Lung microvascular endothelial cell (primary cell): ENCODE results near the gene CD5L. TPM values are rescaled to one million over a fixed set of nuclear protein-coding genes. Genes with fewer than 3 reads are reported as not detected.

Source experiments
- DNase-seq, 2 donors: peaks; one replicate each; pipeline versions ENCODE4 v3.0.0 to v3.0.0-alpha.2; 2010; ENCODE audit warnings: low read depth in 2 of 2
- total RNA-seq: library from RNA; depleted of rRNA; stranded (reverse); fragments of >200 nt; gene quantifications from 2 replicates; pipeline ENCODE4 v1.2.1, GENCODE V29; 2014

Gene CD5L
- not detected in 2 replicates for total RNA-seq

GRCh38 chr1:157841708-157842107, at the start of gene CD5L:
Gene CD5L, minus strand, starts transcription at chr1:157841808. Its CDS starts 107 bp downstream, at chr1:157841701.
- no peak for DNase-seq

- no peak for DNase-seq
Observed at GRCh38 chr1:157882580-157882979, 41.0 kb upstream of the CD5L start.

DNA sequence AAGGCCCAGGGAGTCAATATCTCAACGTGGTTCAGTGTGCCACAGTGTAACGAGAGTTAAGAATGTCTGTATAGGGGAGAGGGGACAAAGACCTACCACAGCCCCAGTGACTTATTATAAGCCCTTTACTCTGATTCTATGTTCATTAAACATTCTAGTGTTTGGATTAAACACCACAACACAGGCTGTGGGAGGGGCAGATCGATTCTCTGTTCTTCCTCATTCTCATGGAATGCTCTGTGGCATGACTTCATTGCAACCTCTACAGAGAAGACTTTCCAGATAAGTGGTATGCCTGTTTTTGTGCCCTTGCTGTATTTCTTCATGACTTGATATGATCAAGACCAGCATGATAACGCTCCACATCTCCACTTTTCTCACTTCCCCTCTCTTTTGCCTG, 39.0 kb upstream of the CD5L start:
- no peak for DNase-seq

GRCh38 chr1:157878059-157878458, 36.5 kb upstream of the CD5L start:
- DNase-seq: peak; percentile 52 to 65

- no peak for DNase-seq
Observed at GRCh38 chr1:157870490-157870889, 28.9 kb upstream of the CD5L start.

DNA sequence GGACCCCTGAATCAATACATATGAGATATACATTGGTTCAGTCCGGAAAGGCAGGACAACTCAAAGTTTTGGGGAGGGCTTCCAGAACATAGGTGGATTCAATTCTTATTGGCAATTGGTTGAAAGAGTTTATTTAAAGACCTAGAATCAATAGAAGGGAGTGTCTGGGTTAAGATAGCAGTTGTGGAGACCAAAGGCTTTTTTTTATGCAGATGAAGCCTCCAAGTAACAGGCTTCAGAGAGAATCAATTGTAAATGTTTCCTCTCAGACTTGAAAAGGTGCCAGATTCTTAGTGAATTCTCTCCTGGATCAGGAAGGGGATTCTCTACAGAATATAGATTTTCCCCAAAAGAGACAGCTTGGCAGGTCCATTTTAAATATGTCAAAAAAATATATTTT, 27.0 kb upstream of the CD5L start:
- no peak for DNase-seq

GRCh38 chr1:157862114-157863070, 20.8 kb upstream of the CD5L start:
- DNase-seq: no peak

GRCh38 chr1:157856538-157856937, 14.9 kb upstream of the CD5L start:
- DNase-seq: no peak

DNA sequence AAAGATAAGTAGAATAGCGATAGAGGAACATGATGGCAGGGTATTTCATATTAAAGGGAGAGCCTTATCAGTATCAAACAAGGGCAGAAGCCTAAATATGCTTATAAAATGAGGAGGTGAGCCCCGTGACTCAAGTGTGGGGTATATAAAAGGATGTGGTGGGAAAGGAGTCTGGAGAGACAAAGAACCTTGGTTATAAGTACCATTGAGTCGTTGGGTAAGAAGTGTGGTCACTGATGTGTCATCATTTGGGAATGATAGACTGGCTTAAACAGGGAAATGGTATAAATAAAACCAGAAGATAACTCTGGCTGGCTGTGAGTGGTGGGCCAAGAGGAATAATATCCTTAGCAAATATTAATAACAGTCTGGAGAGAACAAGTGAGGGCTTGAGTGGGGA, 10.9 kb upstream of the CD5L start:
- no peak for DNase-seq

GRCh38 chr1:157849229-157849875, 7.7 kb upstream of the CD5L start:
- no peak for DNase-seq

DNA sequence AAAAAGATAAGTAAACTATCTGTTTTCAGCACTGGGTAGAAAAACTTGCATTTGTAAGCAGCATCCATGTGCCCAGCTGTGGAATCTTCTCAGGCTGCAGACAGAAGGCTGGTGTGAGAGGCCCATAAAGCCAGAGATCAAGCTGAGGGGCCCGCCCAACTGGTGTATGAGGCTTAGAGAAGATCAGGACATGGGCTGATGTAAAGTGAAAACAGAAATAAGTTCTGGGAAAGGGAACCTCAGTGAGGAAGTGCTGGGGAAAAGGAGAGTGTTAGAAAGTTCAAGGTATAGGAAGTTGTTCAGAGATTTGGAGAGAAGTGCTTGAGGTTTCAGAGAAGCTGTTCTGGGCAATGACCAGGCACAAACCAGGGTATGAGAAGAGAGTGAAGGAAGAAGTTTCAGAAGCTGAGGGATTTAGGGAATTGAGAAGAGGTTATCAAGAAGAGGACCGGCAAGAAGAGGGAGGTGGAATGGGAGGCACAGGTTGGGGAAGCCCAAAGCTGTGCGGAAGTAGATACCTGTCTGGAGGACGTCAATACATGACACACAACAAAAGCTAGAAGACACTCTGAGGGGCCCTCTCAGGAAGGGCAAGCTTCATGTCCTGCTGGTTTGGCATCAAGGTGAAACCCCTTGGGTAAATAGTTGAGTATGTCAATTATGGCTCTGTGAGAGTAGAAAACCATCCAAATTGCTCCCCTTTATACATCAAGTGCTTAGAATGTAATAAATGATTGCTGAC, 2.7 kb upstream of the CD5L start:
- DNase-seq: no peak

GRCh38 chr1:157842939-157843338, 1.3 kb upstream of the CD5L start:
- no peak for DNase-seq

DNA sequence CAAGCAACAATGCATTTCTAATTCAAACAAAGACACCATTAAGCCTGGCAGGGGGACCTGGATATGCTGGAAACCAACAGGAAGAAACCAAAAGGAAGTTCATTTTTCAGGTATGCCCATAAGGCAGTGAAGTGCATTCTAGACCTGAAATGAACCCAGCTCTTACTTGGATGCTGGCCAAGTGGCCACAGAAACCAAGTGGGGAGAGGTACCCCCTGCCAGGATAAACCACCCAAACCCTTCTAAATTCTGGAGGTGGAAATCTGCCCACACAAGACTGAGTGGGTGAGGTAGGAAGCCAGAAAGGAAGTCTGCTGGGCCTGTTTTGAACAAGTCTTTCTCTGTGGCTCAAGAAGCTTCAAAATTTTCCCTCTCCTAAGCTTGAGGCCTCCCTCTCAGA, 2.6 kb downstream of the CD5L start:
- DNase-seq: no peak

- no peak for DNase-seq
Observed at GRCh38 chr1:157834430-157834829, 7.2 kb downstream of the CD5L start.

DNA sequence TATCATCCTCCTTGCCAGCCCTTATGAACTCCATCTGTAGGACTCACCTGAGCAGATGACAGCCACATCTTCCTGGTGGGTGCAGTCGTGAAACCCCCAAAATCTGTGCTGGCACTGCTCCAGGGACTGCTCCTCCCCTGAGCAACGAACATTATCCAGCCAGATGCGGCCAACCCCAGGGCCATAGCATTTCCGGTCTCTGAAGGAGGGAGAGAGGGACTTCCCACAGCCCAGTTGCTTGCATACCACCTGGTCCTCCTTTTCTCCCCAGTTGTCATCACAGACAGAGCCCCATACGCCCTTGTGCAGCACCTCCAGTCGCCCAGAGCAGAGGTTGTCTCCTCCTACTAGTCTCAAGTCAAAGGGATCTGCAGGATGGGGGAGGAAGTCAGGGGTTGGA, 8.5 kb downstream of the CD5L start:
- no peak for DNase-seq

GRCh38 chr1:157831968-157832626, 9.5 kb downstream of the CD5L start:
- no peak for DNase-seq

DNA sequence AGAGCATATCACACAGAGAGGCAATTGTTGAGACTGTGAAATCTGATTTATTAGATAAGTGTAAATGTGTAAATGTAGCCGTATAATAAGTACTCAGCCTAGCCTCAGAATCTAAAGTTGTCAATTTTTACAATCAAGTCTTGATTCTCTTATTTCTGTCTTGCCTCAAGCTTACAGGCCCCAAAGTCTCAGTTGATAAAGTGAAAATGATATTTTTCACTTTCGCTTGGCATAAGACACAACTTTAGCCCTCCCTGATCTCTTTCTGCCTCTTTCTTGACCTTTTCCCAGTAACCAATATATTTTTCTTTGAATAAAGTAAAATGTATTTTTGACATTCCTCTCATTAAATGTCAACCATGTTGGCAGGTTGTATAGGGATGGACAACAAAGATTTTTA, 10.7 kb downstream of the CD5L start:
- DNase-seq: no peak

- no peak for DNase-seq
Observed at GRCh38 chr1:157829711-157830110, 11.9 kb downstream of the CD5L start.

DNA sequence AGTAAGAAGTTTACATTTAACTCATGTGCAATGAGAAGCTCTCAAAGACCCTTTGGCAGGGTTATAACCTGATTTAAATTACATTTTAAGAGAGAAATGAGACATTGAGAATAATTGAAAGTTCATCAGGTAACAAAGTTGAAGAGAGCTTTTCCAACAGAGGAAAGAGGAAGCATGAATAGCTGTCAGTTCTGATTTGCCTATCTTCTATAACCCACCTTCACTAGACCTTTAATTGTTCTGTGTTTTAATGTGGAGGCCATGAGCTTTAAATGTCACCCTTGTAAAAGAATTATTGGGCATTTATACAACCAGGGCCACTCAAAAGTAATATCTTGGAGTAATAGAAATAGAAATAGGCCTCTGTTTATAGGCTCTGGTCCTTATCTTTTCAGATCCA, 12.4 kb downstream of the CD5L start:
- DNase-seq: no peak

DNA sequence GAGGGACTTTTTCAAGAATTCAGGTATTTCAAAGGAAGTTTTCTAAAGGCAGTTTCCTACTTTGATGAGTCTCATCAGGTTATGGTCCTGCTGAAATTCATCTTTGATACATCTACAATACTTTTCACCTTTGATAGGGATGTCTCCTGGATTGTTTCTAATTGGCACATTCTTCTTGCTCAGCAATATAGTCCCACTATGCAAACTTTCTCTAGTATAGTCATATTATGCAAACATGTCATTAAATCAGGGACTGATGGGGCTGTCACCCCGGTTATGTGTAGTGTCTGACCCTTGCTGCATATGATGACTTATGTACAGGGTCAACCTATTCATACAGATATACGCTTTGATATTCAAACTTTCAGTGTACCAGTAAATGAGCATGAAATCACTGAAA, 21.3 kb downstream of the CD5L start:
- DNase-seq: no peak

DNA sequence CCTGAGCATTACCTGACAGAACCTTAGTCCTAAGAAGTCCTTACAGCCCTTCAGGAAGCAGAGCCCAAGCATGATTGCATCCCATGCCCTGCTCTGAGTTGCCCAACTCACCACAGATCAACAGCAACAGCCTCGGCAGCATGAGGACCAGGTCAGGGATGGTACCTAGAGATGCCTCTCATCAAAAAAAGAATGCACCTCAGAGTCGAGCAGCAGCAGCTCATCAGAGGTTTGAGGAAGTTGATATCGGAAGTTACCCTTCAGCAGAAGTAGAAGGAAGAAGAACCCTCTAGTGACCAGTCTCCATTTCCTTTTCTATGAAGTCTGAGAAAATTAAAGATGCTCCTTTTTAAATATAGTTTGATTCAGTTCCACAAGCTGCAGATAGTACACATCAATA, 21.7 kb downstream of the CD5L start, which contains the start of gene FCRL1:
Gene FCRL1 (minus strand): TSS at position 225 of the 400 bp plus-strand sequence. CDS start 83 bp downstream, at position 142.
- DNase-seq: no peak

- DNase-seq: no peak
Observed at GRCh38 chr1:157819215-157819614, 22.4 kb downstream of the CD5L start.
